ENCODE results near the gene NOP9.

The NOP9 gene

GRCh38 chr14:24261969-24262327 lies 37.7 kb upstream of the NOP9 start:
- TF ChIP-seq EZH2phosphoT487 (conservative IDR thresholded peaks at IDR 0.05; ENCODE audit: low read length) (no peak), CTCF (IDR thresholded peaks at IDR 0.05; ENCODE audit: insufficient read depth, low read length, poor library complexity, severe bottlenecking) (no peak)
- no peaks in the 10 kb centered on the region for H3K79me2 ChIP-seq (ENCODE audit: insufficient read depth, low read length)
- H3K27ac ChIP-seq (ENCODE audit: low read depth, low read length) = no peak overlapping the region
- no peaks in the 10 kb centered on the region for H3F3A ChIP-seq (ENCODE audit: insufficient read depth)
- no peaks in the 10 kb centered on the region for H3K27me3 ChIP-seq (ENCODE audit: low read length)
- no peak overlapping the region for H3K4me2 ChIP-seq (ENCODE audit: low read depth, low read length, poor library complexity, severe bottlenecking)
- no peaks in the 10 kb centered on the region for H3K9me3 ChIP-seq (ENCODE audit: insufficient read depth, low read length)
- H3K9me2 ChIP-seq (replicated peaks; ENCODE audit: insufficient read depth, low read length) = no peaks in the 10 kb centered on the region
- H2AFZ ChIP-seq (ENCODE audit: low read depth, low read length, severe bottlenecking) = no peak overlapping the region
- H3K9ac ChIP-seq (ENCODE audit: low read length) = no peak overlapping the region
- H4K20me1 ChIP-seq (ENCODE audit: low read depth, low read length) = no peaks in the 10 kb centered on the region
- H3K36me3 ChIP-seq (ENCODE audit: low read length) = no peaks in the 10 kb centered on the region
- H3K4me3 ChIP-seq (ENCODE audit: insufficient read depth, low read length, poor library complexity, severe bottlenecking) = no peak overlapping the region

- Histone ChIP-seq H3K27ac (ENCODE audit: low read depth, low read length) (no peak within 1 kb of the TSS), H3K4me3 (ENCODE audit: insufficient read depth, low read length, poor library complexity, severe bottlenecking) (no peak within 1 kb of the TSS), H3K9me3 (ENCODE audit: insufficient read depth, low read length) (no peaks in the 10 kb centered on the region), H3F3A (ENCODE audit: insufficient read depth) (no peaks in the 10 kb centered on the region), H3K9me2 (replicated peaks; ENCODE audit: insufficient read depth, low read length) (no peaks in the 10 kb centered on the region), H3K9ac (ENCODE audit: low read length) (no peak within 1 kb of the TSS), H4K20me1 (ENCODE audit: low read depth, low read length) (no peaks in the 10 kb centered on the region), H3K79me2 (ENCODE audit: insufficient read depth, low read length) (no peaks in the 10 kb centered on the region), H2AFZ (ENCODE audit: low read depth, low read length, severe bottlenecking) (no peak within 1 kb of the TSS), H3K27me3 (ENCODE audit: low read length) (no peaks in the 10 kb centered on the region), H3K4me2 (ENCODE audit: low read depth, low read length, poor library complexity, severe bottlenecking) (no peak within 1 kb of the TSS), H3K36me3 (ENCODE audit: low read length) (no peaks in the 10 kb centered on the region)
- no peak for TF ChIP-seq CTCF (IDR thresholded peaks at IDR 0.05; ENCODE audit: insufficient read depth, low read length, poor library complexity, severe bottlenecking)
- no peak for TF ChIP-seq EZH2phosphoT487 (conservative IDR thresholded peaks at IDR 0.05; ENCODE audit: low read length)
These were observed 36.6 kb upstream of the NOP9 start, which contains the start of gene TGM1 for GRCh38 chr14:24262821-24263733. Gene TGM1 (minus strand): TSS chr14:24263177. CDS start chr14:24262352, 825 bp downstream.

GRCh38 chr14:24263848-24264247 lies 35.8 kb upstream of the NOP9 start:
- H3K27ac ChIP-seq (ENCODE audit: low read depth, low read length) = no peak overlapping the region
- no peaks in the 10 kb centered on the region for H3K36me3 ChIP-seq (ENCODE audit: low read length)

More at GRCh38 chr14:24263848-24264247, 35.8 kb upstream of the NOP9 start:
- TF ChIP-seq CTCF (IDR thresholded peaks at IDR 0.05; ENCODE audit: insufficient read depth, low read length, poor library complexity, severe bottlenecking) = no peak
- no peak for TF ChIP-seq EZH2phosphoT487 (conservative IDR thresholded peaks at IDR 0.05; ENCODE audit: low read length)
- no peaks in the 10 kb centered on the region for H3K9me3 ChIP-seq (ENCODE audit: insufficient read depth, low read length)
- H2AFZ ChIP-seq (ENCODE audit: low read depth, low read length, severe bottlenecking) = no peak overlapping the region
- H3K79me2 ChIP-seq (ENCODE audit: insufficient read depth, low read length) = no peaks in the 10 kb centered on the region
- H3K27me3 ChIP-seq (ENCODE audit: low read length) = no peaks in the 10 kb centered on the region
- H3K9me2 ChIP-seq (replicated peaks; ENCODE audit: insufficient read depth, low read length) = no peaks in the 10 kb centered on the region
- H4K20me1 ChIP-seq (ENCODE audit: low read depth, low read length) = no peaks in the 10 kb centered on the region
- no peak overlapping the region for H3K4me2 ChIP-seq (ENCODE audit: low read depth, low read length, poor library complexity, severe bottlenecking)
- no peak overlapping the region for H3K4me3 ChIP-seq (ENCODE audit: insufficient read depth, low read length, poor library complexity, severe bottlenecking)
- H3K9ac ChIP-seq (ENCODE audit: low read length) = no peak overlapping the region
- no peaks in the 10 kb centered on the region for H3F3A ChIP-seq (ENCODE audit: insufficient read depth)

All from SU-DHL-6 (cell line).